ENCODE results near the gene CLECL1. TPM values are rescaled to one million over a fixed set of nuclear protein-coding genes. Genes with fewer than 3 reads are reported as not detected.

CLECL1 gene
- total and polyA plus RNA-seq, 2 of the 13 experiments (the other 11 are each of a cell fraction or from before 2014, with no cell fraction given), result not detected

- Histone ChIP-seq H3K4me2 (ENCODE audit: low read depth, low read length) (no peak overlapping the region), H3K27ac (ENCODE audit: extremely low read length, insufficient read depth, low read length) (no peak overlapping the region), H3K36me3 (replicated peaks in 1 of 2; ENCODE audit: control insufficient read depth in 1 of 2, insufficient read depth in 2 of 2, low read length in 2 of 2) (no peaks in the 10 kb centered on the region), H3K4me1 (ENCODE audit: insufficient read depth, low read length) (peaks cover 13% of the 10 kb centered on the region; the same call in 1 of the 2 replicates), H3K79me2 (ENCODE audit: insufficient read depth, low read length) (no peaks in the 10 kb centered on the region), H3K4me3 (replicated peaks in 1 of 3; ENCODE audit: insufficient read depth in 1 of 3, low read depth in 2 of 3, low read length in 3 of 3) (no peak overlapping the region), H3K9ac (ENCODE audit: insufficient read depth, low read depth, low read length) (no peak overlapping the region), H3K27me3 (ENCODE audit: control insufficient read depth in 1 of 2, insufficient read depth in 2 of 2, low read length in 2 of 2) (peaks cover 2 to 18% of the 10 kb centered on the region in 2 experiments; a peak in 4 of 5 replicates), H4K20me1 (ENCODE audit: insufficient read depth, low read length) (no peaks in the 10 kb centered on the region), H3K9me3 (ENCODE audit: low read length) (no peaks in the 10 kb centered on the region), H2AFZ (ENCODE audit: low read length) (no peak overlapping the region)
- intact Hi-C loops (cut with micrococcal nuclease; ENCODE audit: unreplicated experiment) (no loop called here), in situ Hi-C loops (cut with HindIII; ENCODE audit: extremely low pct_ligation_motif_present, low pct_unique_long_range_greater_than_20kb) (no loop called here)
- FAIRE-seq (no peak), ATAC-seq (no peak), DNase-seq (ENCODE audit: low spot score) (no peak)
- TF ChIP-seq HOXD1 (CRISPR knock-in tag; IDR thresholded peaks at IDR 0.05), result no peak
- no peak for TF ChIP-seq ZNF512 (CRISPR knock-in tag; IDR thresholded peaks at IDR 0.05)
- TF ChIP-seq ZNF766 (CRISPR knock-in tag; IDR thresholded peaks at IDR 0.05; ENCODE audit: borderline replicate concordance), result no peak
- no peak for TF ChIP-seq ZNF17 (CRISPR knock-in tag; IDR thresholded peaks at IDR 0.05)
- no peak for TF ChIP-seq MAFK (conservative IDR thresholded peaks at IDR 0.05 in 1 of 2, IDR thresholded peaks at IDR 0.05 in 1 of 2; ENCODE audit: low read length in 2 of 2)
- TF ChIP-seq ZNF577 (CRISPR knock-in tag; IDR thresholded peaks at IDR 0.05; ENCODE audit: borderline replicate concordance, low read depth), result no peak
- TF ChIP-seq ZMYM3 (CRISPR knock-in tag; IDR thresholded peaks at IDR 0.05), result no peak
- TF ChIP-seq ZNF776 (CRISPR knock-in tag; IDR thresholded peaks at IDR 0.05), result no peak
- no peak for TF ChIP-seq CCAR2 (optimal IDR thresholded peaks at IDR 0.05; ENCODE audit: low read depth, low read length)
- TF ChIP-seq, protein P1, sequence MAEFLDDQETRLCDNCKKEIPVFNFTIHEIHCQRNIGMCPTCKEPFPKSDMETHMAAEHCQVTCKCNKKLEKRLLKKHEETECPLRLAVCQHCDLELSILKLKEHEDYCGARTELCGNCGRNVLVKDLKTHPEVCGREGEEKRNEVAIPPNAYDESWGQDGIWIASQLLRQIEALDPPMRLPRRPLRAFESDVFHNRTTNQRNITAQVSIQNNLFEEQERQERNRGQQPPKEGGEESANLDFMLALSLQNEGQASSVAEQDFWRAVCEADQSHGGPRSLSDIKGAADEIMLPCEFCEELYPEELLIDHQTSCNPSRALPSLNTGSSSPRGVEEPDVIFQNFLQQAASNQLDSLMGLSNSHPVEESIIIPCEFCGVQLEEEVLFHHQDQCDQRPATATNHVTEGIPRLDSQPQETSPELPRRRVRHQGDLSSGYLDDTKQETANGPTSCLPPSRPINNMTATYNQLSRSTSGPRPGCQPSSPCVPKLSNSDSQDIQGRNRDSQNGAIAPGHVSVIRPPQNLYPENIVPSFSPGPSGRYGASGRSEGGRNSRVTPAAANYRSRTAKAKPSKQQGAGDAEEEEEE (CRISPR knock-in tag; IDR thresholded peaks at IDR 0.05; ENCODE audit: borderline replicate concordance), result no peak
- no peak for TF ChIP-seq CEBPZ (IDR thresholded peaks at IDR 0.05; ENCODE audit: low read length)
- TF ChIP-seq TFDP2 (CRISPR knock-in tag; IDR thresholded peaks at IDR 0.05), result no peak
- TF ChIP-seq SMC3 (IDR thresholded peaks at IDR 0.05; ENCODE audit: low read length), result no peak
- no TSS peak for BruUV-seq (replicated peaks)
- ChIA-PET CTCF (ENCODE audit: low intra/inter-chr PET ratio, low total read pairs) (no interaction called here), POLR2A (no interaction called here)
- WGBS (ENCODE audit: low lambda C conversion rate), result 0% methylated on average over 1 of the region's 1 CpG
Measured at GRCh38 chr12:9711664-9712063, 21.2 kb downstream of the CLECL1 start.

Data from HepG2 (cell line).